C4-2B (cell line): ENCODE measurements around the gene DUSP7.

ENCODE experiments used
- CTCF ChIP-seq: fragments of 450-650 bp; conservative IDR thresholded peaks from 2 replicates; pipeline ENCODE4 v1.5.1; 2017; ENCODE audit warnings: mild to moderate bottlenecking
- ZFX ChIP-seq: fragments of 450-650 bp; IDR thresholded peaks from 2 replicates; pipeline ENCODE4 v1.6.1; 2017

DNA sequence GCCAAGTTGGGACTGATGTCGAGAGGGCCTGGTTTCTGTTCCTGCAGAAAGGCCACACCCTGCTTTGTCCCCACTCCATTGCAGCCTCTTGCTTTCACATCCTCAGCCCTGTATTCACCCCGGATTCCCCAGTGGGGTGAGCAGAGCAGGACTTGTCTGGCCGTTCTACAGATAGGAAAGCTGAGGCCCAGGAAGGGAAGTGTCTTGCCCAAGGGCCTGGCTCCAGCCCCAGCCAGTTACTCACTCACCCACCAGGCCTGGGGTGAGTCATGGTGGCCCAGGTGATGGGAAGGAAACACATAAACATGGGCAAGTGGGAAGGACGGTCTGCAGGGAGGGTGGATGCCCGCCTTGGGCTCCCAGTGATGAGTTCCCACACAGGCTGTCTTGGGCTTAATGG lies 6.1 kb upstream of the DUSP7 start:
- TF ChIP-seq CTCF (no peak), ZFX (no peak)
